NAMALWA (cell line): ENCODE results near the gene TMEM123.

Experiments used
- DNase-seq: peaks from one replicate; pipeline ENCODE4 v3.0.0-alpha.2; 2015; ENCODE audit warnings: low spot score

Gene TMEM123

DNA sequence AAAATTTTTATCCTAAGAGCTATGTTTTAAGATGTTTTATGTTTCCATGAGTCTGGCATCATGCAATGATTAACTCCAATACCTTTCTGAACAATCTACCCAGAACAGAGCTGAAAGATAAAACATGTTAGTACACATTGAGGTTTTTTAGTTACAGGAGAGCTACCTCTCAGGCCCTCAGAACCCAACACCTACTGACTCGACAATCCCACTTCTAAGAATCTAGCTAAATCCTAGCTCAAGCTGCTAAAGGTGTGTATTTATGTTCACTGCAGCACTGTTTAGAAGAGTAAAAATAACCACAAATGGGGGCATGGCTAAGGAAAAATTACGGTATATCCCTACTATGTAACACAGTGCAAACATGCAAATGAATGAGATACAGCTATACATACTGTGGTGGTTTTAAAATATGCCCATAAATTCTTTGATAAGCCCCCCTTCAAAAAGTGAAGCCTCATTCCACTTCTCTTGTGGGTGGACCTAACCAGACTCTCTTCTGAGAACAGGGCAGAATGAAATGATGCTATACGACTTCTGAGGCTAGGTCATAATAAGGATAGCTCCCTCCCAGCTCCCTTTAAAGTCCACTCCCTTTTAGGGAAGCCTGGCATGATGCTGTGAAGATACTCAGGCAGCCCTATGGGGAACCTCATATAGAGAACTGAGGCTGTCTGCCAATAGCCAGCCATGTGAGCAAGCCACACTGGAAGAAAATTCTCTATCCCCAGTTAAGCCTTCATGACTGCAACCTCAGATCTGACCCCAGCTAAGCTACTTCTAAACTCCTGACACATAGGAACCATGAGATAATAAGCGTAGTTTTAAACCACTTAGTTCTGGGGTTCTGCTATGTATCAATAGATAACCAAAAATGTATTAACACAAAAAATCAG, 29.5 kb downstream of the TMEM123 start:
- DNase-seq = no peak

DNA sequence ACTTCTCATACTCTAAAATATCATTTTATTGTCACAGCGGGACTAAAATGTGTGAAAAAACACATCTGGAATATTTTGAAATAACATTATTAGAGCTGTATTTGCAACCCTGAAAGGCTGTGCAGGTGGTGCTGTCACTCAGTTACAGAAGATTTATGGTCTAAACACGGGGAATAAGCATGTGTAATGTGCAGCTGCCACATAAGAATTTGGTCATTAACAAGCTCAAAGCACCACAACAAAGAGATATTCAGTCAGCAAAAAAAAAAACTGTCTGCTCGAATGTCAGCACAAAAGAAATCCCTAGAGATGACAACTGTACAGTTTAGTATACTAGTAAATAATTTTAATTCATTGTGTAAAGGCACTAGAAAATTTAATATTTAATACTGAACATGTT, 31.3 kb downstream of the TMEM123 start:
- DNase-seq = peak; percentile 72

DNA sequence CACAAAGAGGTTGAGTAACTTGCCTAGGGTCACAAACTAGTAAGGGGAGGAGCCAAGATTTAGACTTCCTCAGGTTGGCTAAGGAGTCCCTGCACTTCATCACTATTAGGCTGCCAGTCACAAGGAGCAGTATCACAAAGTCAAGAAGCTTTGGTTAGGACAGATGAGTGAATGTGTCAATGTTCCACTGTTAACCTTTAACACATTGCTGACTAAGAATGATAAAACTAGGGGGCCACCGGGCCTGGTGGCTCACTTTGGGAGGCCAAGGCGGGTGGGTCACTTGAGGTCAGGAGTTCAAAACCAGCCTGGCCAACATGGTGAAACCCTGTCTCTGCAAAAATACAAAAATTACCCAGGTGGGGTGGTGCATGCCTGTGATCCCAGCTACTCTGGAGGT, 32.0 kb downstream of the TMEM123 start:
- DNase-seq = no peak

GRCh38 chr11:102419181-102419580, 33.4 kb downstream of the TMEM123 start:
- no peak for DNase-seq

DNA sequence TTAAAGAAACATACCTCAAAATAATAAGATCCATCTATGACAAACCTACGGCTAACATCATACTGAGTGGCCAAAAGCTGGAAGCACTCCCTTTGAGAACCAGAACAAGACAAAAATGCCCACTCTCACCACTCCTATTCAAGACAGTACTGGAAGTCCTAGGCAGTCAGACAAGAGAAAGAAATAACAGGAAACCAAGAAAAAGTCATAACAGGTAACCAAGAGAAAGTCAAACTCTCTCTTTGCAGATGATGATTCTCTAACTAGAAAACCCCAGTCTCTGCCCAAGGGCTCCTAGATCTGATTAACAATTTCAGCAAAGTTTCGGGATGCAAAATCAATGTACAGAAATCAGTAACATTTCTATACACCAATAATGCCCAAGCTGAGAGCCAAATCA, 35.6 kb downstream of the TMEM123 start:
- DNase-seq = no peak

DNA sequence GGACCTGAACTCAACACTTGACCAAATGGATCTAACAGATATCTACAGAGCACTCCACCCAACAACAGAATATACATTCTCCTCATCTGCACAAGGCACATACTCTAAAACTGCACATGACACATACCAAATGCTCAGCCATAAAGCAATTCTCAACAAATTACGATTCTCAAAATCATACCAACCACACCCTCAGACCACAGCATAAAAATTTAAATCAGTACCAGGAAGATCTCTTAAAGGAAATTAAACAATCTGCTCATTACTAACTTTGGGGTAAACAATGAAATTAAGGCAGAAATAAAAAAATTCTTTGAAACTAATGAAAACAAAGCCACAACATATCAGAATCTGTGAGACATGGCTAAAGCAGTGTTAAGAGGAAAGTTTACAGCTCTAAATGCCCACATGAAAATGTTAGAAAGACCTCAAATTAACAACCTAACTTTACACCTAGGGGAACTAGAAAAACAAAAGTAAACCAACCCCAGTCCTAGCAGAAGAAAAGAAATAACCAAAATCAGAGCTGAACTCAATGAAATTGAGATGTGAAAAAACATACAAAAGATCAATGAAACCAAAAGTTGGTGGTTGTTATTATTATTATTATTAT, 37.2 kb downstream of the TMEM123 start:
- DNase-seq = no peak

GRCh38 chr11:102414559-102414958, 38.0 kb downstream of the TMEM123 start:
- no peak for DNase-seq

DNA sequence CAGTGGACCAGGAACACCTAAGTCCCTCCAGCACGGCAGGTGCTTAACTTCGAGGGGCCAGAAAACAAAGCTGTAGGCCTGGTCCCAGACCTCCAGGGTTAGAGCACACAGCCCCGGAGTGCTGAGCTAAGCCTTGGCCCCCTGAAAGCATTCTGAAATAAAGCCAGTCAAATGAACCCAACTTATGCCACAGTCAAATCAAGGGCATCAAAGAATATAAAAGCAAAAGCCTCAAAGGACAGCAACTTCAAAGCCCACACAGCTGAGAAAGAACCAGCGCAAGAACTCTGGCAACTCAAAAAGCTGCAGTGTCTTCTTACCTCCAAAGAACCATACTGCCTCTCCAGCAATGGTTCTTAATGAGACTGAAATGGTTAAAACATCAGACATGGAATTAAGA, 39.1 kb downstream of the TMEM123 start:
- DNase-seq = no peak

DNA sequence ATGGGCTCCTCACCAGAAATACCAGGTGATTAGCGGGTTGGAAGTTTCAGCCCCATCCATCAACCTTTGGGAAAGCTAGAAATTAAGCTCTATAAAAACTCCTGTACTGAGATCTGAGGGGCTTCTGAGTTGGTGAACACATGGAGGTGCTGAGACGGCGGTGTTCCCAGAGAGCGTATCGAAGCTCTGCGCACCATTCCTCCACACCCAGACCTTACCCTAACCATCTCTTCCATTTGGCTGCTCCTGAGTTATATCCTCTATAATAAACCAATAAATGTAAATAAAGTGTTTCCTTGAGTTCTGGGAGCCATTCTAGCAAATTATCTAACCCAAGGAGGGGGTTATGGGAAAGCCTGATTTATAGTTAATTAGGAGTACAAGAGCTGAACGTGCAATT, 41.4 kb downstream of the TMEM123 start:
- DNase-seq = no peak

DNA sequence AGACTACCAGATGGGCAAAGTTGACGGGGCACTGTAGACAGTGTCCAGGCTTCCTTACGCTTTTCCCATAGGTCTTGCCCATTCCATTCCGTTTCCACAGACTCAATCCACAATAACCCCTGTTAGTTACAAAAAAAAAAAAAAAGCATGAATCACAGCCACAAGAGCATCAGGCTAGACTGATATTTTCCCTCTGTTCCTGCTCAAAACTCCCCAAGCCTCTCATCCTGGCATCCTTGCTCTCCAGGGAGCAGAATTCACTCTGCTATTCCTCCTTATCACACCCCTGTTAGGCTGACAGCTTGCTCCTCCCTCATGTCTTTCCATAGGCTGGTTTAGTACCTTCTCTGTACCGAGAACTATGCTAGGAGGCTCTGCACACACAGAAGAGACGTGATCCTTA, 42.2 kb downstream of the TMEM123 start:
- no peak for DNase-seq

DNA sequence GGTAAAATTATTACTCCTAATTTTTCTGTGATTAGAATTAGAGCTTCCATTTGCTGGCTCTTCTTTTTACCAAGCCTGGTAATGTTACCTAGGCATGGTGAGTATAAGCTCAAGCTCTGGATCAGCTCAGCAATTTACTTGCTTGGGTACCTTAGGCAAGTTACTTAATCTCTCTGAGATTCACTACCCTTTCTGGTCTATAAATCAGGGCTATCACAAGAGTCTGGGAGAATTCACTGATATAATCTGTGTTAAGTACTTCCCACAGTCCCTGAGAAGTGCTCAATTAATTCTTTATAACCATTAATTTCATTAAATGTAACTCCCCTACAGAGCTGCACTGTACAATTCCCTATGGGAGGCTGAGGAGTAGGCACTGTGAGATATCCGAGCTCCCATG, 44.2 kb downstream of the TMEM123 start:
- no peak for DNase-seq

DNA sequence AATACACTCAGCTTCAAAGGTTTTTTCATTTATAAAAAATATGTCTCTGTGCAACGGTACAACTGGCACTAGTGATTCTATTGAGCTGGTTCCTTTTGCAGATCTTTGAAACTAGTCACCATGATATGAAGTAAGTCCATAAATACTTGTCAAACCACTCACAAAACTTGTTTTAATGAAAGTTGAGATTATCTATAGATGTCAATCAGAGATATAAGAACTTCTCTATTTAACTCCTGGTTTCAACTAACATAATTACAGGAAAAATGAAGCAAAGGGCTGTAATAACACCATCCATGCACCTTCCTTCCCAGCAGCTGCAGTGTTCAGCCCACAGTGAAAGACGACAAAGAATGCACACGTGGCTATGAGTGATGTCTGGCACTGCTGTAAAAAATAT, 44.7 kb downstream of the TMEM123 start:
- DNase-seq = no peak

DNA sequence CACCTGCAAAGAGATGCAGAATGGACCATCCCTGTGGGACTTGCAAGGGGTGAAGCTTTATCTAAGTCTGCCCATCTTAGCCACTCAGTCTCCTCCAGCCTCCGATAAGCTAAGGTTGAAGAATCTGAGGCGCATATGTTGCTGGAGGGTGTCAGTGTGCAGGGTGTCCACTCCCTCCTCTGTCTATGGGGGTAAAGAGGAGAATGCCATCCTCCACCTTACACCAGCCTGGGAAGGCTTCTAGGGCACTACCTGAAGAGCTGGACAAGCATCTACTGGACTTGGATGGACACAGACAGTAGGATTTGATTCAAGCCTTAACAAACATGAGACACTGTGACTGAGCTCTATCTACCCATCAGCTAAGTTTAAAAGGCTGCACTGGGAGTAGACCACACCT, 46.5 kb downstream of the TMEM123 start:
- DNase-seq = no peak

GRCh38 chr11:102405501-102405900, 47.1 kb downstream of the TMEM123 start:
- DNase-seq = no peak

- DNase-seq = no peak
Observed at GRCh38 chr11:102402548-102402947, 50.0 kb downstream of the TMEM123 start.

- no peak for DNase-seq
Observed at GRCh38 chr11:102401905-102402304, 50.7 kb downstream of the TMEM123 start.

- DNase-seq = no peak
Observed at GRCh38 chr11:102400603-102401002, 52.0 kb downstream of the TMEM123 start.

GRCh38 chr11:102399189-102399588, 53.4 kb downstream of the TMEM123 start:
- DNase-seq = no peak

DNA sequence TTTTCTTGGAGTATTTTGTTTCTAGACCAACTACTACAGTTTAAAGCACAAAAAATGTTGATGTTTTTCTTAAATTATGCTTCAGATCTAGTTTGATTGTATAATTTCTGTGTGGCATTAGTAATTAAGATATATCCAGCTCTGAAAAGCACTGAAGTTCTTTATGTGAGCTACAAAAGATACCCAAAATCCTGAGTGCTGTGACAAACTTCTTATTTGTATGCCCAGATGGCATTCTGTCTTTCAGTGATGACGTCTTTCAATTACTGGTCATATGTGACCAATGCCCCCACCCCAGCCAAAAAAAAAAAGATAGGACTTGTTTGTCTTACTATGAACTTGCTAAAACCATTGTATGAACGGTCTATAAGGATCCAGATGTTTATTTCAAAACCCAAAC, 54.3 kb downstream of the TMEM123 start:
- no peak for DNase-seq

DNA sequence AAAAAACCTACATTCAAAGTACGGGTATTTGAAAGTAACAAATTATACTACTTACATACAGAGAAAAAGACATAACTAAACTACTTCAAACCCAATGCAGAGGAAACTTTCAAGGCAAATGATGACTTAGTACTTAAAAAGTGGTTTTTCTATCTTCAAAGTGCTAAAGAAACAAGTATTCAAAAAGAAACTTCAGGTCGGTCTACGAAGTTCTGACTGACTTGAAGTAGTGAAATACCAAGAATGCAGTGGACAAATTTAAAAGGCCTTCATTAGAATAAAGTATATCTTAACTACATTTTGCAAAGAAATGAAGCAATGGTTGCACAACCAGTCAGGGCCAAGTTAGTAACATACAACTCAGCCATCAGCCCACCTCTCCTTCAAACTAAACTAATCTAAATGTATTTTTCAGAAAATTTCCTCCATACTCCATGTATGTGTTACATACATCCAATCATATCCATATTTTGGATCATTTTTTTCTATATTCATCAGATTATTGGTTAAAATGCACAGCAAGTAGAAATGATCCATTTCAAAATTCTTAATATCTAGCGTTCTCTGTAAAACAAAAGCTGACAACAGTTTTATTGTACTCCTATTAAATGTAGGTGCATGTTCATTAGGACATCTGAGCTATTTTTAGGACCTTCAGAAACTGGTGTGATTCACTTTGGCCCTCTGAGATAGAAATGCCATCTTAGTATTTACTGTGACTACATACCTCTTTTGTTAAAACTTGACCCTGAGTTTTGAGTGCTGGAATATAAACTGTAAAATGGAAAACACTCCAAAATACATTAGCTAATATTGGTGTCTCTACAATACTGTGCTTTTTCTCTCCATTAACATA, 55.6 kb downstream of the TMEM123 start:
- DNase-seq = no peak

DNA sequence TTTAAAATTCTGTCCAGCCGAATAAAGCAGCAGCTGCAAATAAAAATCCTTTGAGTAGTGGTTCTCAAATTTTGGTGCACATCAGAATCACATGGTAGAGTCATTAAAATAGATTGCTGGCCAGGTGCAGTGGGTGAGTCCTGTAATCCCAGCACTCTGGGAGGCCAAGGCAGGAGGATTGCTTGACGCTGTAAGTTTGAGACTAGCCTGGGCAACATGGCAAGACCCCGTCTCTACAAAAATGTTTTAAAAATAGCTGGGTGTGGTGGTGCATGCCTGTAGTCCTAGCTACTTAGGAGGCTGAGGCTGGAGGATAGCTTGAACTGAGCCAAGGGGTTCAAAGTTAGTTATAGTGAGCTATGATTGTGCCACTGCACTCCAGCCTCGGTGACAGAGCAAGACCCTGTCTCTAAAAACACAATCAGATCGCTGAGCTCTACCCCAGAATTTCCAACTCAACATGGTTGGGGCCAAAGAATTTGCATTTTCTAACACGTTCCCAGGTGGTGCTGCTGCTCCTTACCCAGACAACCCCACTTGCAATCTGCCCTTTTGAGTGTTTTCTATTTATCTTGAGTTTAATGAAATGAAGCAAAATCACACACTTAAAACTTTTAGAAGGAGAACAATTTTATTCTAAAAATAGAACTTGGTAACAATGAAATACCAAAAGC, 56.7 kb downstream of the TMEM123 start:
- DNase-seq = no peak

DNA sequence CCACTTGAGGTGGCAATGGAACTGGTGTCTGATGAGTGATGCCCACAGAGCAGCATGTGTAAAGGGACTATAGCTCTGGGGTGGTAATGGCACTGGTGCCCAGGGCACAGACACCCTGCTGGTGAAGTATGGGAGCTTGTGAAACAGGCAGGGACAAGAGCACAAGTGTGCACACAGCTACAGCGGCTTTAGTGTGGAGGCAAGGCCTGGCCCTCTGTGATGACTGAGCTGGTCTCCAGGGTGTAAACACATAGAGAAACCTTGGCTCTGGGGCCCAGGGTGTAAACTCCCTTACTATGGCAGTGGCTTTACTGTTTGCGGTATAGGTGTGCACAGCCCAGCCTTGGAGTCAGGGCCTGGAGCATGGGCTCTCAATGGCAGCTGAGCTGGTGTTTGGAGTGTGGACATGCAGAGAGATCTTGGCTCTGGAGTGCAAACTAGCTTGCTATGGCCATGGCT, 59.3 kb downstream of the TMEM123 start:
- no peak for DNase-seq
